OCI-M1 (cell line): Measurements from ENCODE around the gene IL3.

Experiments
- DNase-seq: peaks from one replicate; lab custom pipeline; 2025; lab: John Stamatoyannopoulos, UW

Gene IL3

DNA sequence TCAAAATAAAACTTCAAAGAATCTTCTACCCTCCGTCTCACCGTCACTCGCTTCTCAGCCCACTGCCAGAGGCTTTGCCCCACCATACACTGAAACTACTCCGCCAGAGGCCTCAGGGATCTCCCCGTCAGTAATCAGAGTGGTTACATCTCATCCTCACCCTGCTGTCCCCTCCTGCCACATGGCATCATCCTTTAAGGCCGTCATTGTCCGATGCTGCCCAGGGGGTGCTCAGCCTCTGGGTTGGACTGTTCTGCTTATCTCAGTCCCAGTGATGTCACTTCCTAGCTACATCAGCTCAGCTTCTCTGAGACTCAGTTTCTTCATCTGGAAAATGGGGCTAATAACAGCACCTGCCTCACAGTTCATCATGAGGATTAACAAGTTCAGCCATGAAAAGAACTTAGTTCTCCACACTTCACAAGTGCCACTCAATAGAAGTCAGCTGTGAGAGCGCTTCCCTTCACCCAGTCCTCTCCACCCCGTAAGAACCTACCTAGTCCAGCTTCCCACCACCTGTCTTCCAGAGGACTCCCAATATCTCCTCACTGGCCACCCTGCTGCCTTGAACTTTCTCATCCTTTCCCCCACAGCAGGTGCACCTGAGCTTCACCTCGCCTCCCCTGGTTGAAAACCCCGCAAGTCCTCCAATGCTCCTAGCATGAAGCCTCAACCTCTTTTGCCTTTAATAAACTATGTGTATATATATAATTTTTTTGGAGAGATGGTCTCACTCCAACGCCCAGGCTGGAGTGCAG is 2.8 kb upstream of the IL3 start:
- no peak for DNase-seq

DNA sequence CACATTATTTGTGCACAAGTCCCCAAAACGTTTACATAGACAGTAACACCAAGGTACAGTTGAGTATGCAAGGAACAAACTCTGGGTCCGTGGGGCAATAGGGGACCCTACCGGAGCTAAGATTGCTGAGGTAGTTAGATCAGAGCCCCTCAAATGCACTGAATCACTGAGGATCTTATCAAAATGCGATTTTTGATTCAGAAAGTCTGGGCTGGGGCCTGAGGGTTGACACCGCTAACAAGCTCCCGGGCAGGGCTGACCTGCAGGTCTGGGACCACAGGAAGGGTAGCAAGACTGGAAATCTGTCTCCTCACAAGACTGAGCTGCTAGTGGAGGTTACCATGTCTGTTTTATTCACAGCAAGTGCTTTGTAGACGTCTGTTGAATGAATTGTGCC is 1.8 kb upstream of the IL3 start:
- DNase-seq, result no peak

DNA sequence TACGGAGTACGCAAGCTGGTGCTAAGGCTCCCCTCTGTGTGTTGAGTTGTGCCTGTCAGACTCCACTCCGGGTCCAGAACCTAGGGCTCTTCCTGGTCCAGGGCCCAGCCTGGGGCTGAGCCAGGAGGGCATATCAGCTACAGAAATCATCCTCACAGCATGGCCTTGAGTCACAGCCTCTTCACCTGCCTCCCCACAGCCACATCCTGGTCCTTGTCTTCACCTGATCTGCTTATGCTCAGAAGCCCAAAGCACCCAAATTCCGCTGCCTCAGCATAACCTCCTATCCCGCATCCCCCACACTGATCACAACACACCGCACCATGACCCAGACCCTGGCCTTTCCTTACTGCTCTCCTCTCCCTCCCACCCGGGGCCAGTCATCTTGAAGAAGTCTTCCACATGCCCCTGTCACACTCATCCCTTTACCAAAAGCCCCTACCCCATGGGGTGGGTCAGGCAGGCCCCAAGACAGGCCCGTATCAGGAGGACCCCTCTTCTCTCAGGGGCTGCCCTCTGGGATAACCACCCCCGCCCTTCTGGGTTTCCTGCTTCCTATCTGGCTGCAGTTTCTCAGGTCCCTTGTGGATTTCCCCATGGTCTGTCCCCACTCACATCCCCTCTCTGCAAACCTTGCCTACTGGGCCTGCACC is 1.3 kb upstream of the IL3 start:
- DNase-seq, result no peak

DNA sequence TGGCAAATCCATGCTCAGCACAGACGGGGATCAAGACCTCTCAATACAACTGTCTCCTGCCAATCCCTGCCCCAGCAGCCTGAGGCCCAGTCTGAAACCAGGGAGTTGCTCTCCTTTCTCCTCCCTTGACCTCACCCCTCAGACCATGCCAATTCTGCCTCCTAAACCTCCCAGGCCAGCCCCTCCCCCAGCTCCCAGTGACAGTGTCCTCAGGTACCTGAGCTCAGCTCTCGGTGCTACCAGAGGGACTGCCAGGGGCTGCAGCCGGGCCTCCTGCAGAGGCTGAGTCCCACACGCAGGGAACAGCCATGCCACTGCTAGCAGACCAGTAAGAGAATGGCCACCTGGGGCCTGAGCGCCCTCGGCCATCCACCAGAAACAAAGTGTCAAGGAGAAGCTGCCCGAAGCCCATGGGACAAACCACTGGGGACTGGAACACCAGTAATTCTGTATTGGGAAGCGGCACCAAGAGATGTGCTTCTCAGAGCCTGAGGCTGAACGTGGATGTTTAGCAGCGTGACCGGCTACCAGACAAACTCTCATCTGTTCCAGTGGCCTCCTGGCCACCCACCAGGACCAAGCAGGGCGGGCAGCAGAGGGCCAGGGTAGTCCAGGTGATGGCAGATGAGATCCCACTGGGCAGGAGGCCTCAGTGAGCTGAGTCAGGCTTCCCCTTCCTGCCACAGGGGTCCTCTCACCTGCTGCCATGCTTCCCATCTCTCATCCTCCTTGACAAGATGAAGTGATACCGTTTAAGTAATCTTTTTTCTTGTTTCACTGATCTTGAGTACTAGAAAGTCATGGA is 557 bp upstream of the IL3 start:
- no peak for DNase-seq

DNA sequence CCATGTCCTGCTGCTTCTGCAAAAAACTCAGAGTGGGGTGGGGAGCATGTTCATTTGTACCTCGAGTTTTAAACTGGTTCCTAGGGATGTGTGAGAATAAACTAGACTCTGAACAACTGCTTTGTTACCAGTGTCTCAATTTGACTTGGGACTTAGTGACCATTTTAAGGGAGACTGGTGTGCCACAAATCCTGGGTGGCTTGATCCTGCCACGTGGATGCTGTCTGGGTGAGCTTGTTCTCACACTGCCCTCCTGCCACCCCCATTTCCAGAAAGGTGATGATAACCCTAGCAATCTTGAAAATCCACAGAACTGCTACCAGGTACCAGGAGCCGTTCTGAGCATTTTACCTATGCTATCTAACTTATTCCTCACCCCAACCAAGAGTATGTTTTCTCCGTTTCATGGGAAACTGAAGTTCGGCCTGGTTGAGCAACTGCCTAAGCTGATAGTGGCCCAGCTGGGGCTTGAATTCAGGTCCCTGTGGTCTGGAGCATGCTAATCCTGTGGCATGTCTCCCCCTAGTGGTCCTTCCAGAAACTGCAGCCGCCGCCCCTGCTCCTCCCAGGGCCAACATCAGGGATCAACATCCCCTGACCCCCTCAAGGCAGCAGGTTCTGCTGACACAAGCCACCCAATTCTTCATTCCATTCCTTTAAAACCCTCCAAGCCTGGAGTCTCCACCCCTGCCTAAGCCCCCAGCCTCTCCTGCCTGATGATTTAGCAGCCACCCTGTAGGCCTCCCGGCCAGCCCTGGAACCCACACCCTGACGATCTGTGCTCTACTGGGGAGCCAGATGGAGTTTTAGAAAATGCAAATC is 2.8 kb downstream of the IL3 start:
- DNase-seq, result peak; percentile 91

GRCh38 chr5:132064140-132064539 is 3.7 kb downstream of the IL3 start:
- no peak for DNase-seq

DNA sequence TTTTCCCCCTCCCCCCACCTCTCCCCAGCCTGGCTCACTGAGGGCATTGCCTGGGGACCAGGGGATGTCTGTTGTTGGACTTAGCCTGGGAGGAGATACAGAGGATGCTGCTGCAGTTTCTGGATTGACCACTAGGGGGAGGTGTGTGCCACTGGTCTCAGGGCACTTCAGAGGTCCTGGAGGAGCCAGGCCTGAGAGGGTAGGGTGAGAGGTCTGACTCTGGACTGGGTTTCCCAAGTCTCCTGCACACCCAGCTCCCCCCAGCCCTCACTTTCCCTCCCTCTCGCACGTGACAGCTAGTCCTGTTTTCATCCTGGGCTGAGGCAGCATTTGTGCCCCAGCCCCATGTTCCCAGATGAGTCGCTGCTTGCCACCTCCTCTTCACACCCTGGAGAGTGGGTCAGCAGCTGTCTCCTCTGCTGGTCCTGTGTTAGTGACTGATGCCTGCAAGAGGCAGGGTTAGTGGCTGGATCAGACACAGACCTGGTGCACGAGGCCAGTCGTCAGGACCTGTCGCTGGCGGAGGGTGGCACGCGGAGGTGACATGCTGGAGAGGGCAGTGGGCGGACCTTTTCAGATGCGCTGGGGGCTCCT is 4.4 kb downstream of the IL3 start:
- peak; percentile 91 for DNase-seq

DNA sequence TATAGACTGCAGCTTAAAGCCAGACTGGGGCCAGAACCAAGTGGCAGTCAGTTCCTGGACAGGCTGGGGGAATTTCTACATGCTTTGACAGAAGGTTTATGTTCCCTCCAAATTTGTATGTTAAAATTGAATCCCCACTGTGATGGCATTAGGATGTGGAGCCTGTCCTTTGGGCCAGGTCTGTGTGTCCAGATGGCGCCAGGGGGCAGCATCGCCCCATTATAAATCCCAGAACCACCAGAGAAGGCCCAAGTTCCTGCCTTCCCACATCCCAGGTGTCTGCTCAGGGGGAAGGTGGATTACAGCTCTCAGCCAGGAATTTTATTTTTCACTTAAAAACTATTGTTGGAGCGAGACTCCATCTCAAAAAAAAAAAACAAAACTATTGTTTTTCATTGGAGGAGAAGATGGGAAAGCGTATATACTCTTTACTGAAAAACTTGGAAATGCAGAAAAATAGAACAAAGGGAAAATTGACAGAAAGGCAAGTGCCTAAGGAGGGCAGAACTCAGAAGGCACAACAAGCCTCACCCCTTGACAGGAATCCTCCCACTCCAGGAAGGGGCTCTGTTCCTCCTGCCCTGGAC is 5.0 kb downstream of the IL3 start:
- peak; percentile 78 for DNase-seq

DNA sequence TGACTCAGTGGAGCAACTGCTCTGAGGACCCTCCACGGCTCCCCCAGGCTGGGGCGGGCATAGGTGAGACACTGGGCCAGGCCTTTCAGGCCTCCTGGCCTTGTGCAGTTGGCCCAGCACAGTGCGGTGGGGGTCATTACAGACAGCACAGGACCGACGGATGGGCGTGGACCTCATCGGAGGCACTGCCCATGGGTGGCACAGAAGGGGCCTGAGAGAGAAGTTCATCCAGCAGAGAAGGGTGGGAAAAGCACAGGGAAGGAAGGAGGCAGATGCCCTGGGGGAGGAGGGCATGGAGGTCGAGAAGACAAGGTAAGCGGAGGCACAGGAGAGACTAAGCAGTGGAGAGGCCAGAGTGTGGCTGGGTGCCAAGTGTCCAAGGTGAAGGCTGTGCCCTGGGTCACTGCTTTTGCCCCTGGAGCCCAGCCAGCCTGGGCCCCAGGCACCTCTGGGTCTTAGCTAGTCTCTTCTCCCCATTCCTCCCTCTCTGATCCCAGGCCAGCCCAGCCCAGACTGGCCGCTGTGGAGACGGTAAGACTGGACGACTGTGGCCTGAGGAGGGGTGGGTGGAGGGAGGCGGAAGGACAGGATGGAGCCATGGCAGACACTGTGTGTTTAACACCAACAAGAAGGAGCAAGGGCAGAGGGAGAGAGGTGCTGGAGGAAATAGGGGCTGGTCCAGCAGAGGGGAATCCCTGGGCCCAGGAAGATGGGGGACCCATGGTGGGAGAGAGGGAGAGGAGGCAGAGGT is 5.7 kb downstream of the IL3 start:
- no peak for DNase-seq

DNA sequence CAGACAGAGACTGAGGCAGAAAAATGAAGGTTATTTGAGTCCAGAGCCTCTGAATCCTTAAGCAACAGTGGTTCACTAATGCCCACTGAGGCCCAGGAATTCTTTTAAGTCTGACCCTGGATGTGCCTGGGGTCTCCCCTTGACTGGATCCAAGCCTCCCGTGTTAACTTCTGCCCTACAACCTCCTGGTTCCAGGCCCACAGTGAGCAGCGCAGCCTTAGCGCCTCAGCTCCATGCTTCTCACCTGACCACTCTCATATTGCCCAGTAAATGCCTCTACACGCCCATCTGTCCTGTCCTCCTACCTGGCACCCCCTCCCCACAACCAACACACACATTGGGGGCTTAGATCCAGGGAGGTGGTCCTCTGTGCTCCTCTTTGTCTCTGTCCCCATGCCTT is 6.4 kb downstream of the IL3 start:
- no peak for DNase-seq

GRCh38 chr5:132067451-132067850 is 7.0 kb downstream of the IL3 start:
- no peak for DNase-seq

- no peak for DNase-seq
These were observed 7.7 kb downstream of the IL3 start for GRCh38 chr5:132067941-132068808.

DNA sequence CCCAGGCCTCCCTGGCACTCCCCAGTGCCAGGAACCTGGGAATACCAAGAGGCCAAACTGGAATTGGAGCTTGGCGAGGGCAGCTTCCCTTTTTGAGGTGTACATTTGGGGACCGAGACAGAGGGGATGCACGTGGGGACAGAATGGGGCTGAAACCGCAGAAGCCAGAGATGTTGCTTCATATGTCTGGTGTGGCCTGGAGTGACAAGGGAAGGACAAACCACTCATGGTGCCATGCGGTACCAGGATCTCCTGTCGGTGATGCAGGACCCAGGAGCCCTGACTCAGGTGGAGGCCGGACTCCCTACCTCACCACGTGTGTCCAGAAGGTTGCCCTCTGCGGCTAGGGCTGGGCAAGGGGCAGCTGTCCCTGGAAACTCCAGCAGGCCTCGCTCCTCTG is 9.1 kb downstream of the IL3 start:
- DNase-seq, result no peak

- DNase-seq, result no peak
These were observed 9.5 kb downstream of the IL3 start for GRCh38 chr5:132069994-132070393.

DNA sequence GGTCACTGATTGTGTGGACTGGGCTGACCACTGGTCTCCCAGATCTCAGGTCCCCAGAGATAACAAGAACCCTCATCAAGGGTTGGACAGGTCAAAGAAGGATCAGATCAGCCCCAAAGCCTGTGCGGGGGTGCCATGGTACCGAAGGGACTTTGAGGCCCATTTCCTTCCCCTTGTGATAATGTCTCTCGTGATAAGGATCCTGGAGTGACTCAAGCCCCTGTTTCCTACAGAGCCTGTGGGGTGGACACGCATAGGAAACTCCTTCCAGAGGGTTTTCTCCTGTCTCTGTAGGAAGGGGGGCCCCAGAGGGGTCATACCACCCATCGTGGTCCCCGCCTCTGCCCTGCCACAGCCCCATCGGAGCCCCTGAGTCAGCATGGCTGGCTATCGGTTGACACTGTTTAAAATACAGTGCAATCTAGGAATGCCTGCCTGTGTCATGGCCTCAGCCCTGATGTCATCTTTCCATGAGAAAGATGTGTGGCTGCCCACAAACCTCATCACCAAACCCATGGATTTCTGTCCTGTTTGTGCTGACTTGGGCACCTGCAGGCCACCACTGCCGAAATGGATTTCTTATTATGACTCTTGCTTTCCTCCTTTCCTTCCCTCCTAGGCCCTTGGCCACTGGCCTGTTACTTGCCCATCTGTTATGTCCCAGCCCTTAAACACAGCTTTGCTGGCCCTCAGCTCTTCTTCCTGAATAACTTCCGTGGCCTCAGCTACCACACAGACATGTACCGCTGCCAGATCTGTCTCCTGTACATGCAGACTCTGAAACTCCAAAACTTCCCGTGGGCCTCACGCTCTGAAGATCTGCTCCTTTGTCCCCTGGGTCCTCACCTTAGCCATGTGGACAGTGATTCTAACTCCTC is 10.2 kb downstream of the IL3 start:
- DNase-seq, result peak; percentile 32

DNA sequence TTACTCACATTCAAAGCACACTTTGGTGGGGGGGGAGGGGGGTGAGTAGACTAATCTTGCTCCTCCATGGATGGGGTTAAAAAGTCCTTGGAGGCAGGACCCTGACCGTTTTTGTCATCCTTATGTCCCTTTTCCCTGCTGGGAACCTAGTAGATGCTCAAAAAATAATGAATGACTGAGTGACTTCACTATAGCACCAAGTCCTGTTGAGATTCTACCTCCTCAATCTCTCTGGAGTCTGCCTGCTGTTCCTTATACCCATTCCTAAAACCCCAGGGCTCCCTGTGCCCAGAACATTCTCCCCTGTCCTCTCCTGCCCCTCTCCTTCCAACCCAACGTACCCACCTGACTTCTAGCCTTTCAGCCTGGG is 10.9 kb downstream of the IL3 start:
- DNase-seq, result no peak

GRCh38 chr5:132072070-132072469 is 11.6 kb downstream of the IL3 start:
- DNase-seq, result no peak

GRCh38 chr5:132072528-132072927 is 12.1 kb downstream of the IL3 start:
- no peak for DNase-seq
